ENCODE results near the gene PRDM5. TPM values are rescaled to one million over a fixed set of nuclear protein-coding genes. Genes with fewer than 3 reads are reported as not detected.

Gene PRDM5
- total and polyA plus RNA-seq, 9 of the 15 experiments (the other 6 are each of a cell fraction or from before 2014, with no cell fraction given): not detected

DNA sequence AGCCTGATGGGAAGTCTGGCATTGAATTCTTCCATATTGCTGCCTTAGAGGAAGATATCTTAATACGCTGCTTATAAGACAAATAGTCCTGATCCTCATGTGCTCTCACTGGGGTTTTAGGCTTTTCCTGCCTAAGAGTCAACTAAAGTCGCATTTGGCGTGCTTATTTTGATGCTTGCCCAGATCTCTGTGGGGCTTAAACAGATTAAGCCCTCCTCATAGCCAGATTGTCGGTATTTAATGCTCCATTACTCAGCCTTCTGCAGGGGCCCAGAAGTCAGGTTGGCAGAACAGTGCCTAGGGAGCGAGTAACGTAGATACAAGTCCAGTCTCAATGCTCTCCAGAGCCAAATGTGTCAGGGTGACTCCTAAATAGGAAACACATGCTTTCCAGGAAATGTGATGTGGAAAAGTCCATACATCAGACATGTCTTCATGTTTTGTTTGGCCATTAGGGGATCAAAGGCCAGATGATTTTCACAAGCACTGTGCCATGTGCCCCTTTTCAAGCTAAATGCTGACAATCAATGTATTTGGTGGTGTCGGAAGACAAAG lies 262.8 kb downstream of the PRDM5 start:
- H3K79me2 ChIP-seq (ENCODE audit: control insufficient read depth, insufficient read depth, low read length): no peaks in the 10 kb centered on the region
- ATAC-seq (no peak), DNase-seq (ENCODE audit: extremely low read depth in 1 of 4, low spot score in 3 of 4) (no peak), FAIRE-seq (no peak)
- H3K4me3 ChIP-seq: no peak overlapping the region
- no peaks in the 10 kb centered on the region for H3K9me3 ChIP-seq (replicated peaks; ENCODE audit: control insufficient read depth, insufficient read depth, low read depth, low read length)
- TF ChIP-seq ZNF561 (CRISPR knock-in tag; conservative IDR thresholded peaks at IDR 0.05) (no peak), ARNT (IDR thresholded peaks at IDR 0.05) (no peak), FOXA3 (CRISPR knock-in tag; conservative IDR thresholded peaks at IDR 0.05 in 1 of 2, IDR thresholded peaks at IDR 0.05 in 1 of 2) (no peak), ZNF780A (CRISPR knock-in tag; IDR thresholded peaks at IDR 0.05) (no peak), CBFA2T3 (IDR thresholded peaks at IDR 0.05) (no peak), GTF2E2 (tag; IDR thresholded peaks at IDR 0.05) (no peak)
- H3K9me1 ChIP-seq (ENCODE audit: control insufficient read depth, insufficient read depth, low read length): no peaks in the 10 kb centered on the region
- no peak overlapping the region for H3K27ac ChIP-seq (ENCODE audit: extremely low read depth, low read depth, low read length)
- WGBS (ENCODE audit: insufficient coverage, low coverage, missing lambda C conversion rate): 2% methylated on average over 7 of the region's 7 CpGs
- in situ Hi-C loops (cut with MboI) (no loop called here), intact Hi-C loops (cut with micrococcal nuclease) (no loop called here)
- POLR2A ChIA-PET: no interaction called here
- CTCF ChIA-PET (ENCODE audit: low intra/inter-chr PET ratio): no interaction called here
- BruUV-seq (replicated peaks): no TSS peak
- H3K4me1 ChIP-seq (replicated peaks in 1 of 2; ENCODE audit: control insufficient read depth in 2 of 2, insufficient read depth in 2 of 2, low read length in 2 of 2): no peaks in the 10 kb centered on the region
- H3K36me3 ChIP-seq (ENCODE audit: control insufficient read depth, insufficient read depth, low read length): no peaks in the 10 kb centered on the region
- H3K9ac ChIP-seq (ENCODE audit: insufficient read depth in 1 of 2, low read depth in 2 of 2, low read length in 2 of 2): no peak overlapping the region
- no peaks in the 10 kb centered on the region for H3K27me3 ChIP-seq (ENCODE audit: control insufficient read depth in 2 of 2, insufficient read depth in 2 of 2, low read length in 2 of 2)
- no peak overlapping the region for H2AFZ ChIP-seq (ENCODE audit: low read depth, low read length)
- H4K20me1 ChIP-seq (replicated peaks; ENCODE audit: control insufficient read depth, insufficient read depth, low read length): no peaks in the 10 kb centered on the region
- no peak overlapping the region for H3K4me2 ChIP-seq (ENCODE audit: insufficient read depth, low read length)

DNA sequence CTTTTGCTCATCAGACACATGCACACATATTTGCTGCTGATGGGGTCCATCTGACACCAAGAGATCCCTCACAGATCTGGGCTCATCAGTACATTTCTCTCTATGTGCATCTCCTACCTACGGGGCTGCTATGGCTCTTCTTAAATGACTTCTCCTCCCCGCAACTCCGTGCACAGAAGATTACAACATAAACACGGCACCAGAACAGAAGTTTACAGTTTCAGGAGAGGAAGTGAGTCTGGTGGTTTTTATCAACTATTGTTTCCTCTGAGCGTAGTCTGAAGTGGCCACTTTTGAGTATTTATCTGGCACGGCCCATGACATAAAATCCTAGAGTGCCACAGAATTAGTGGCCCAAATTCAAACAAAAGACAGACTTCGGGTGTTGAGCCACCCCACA lies 263.8 kb downstream of the PRDM5 start:
- H3K36me3 ChIP-seq (ENCODE audit: control insufficient read depth, insufficient read depth, low read length): no peaks in the 10 kb centered on the region
- H3K79me2 ChIP-seq (ENCODE audit: control insufficient read depth, insufficient read depth, low read length): no peaks in the 10 kb centered on the region
- H4K20me1 ChIP-seq (replicated peaks; ENCODE audit: control insufficient read depth, insufficient read depth, low read length): no peaks in the 10 kb centered on the region
- no peak overlapping the region for H3K9ac ChIP-seq (ENCODE audit: insufficient read depth in 1 of 2, low read depth in 2 of 2, low read length in 2 of 2)
- no peak overlapping the region for H3K4me3 ChIP-seq
- intact Hi-C loops (cut with micrococcal nuclease): no loop called here
- BruUV-seq (replicated peaks): no TSS peak
- H3K9me3 ChIP-seq (replicated peaks; ENCODE audit: control insufficient read depth, insufficient read depth, low read depth, low read length): no peaks in the 10 kb centered on the region
- 1% methylated on average over 7 of the region's 7 CpGs for WGBS (ENCODE audit: insufficient coverage, low coverage, missing lambda C conversion rate)
- POLR2A ChIA-PET: no interaction called here
- no peak for FAIRE-seq
- H3K27ac ChIP-seq (ENCODE audit: extremely low read depth, low read depth, low read length): no peak overlapping the region
- DNase-seq (ENCODE audit: extremely low read depth in 1 of 4, low spot score in 3 of 4): no peak
- H3K9me1 ChIP-seq (ENCODE audit: control insufficient read depth, insufficient read depth, low read length): no peaks in the 10 kb centered on the region
- H2AFZ ChIP-seq (ENCODE audit: low read depth, low read length): no peak overlapping the region
- in situ Hi-C loops (cut with MboI): no loop called here
- no peak overlapping the region for H3K4me2 ChIP-seq (ENCODE audit: insufficient read depth, low read length)
- no peaks in the 10 kb centered on the region for H3K27me3 ChIP-seq (ENCODE audit: control insufficient read depth in 2 of 2, insufficient read depth in 2 of 2, low read length in 2 of 2)
- ATAC-seq: no peak
- CTCF ChIA-PET (ENCODE audit: low intra/inter-chr PET ratio): no interaction called here
- no peaks in the 10 kb centered on the region for H3K4me1 ChIP-seq (replicated peaks in 1 of 2; ENCODE audit: control insufficient read depth in 2 of 2, insufficient read depth in 2 of 2, low read length in 2 of 2)
- no peak for TF ChIP-seq KLF13 (tag; IDR thresholded peaks at IDR 0.05; ENCODE audit: borderline replicate concordance, low read depth)
- no peak for TF ChIP-seq ZNF384 (IDR thresholded peaks at IDR 0.05; ENCODE audit: low read depth, low read length)
- TF ChIP-seq, protein P1, sequence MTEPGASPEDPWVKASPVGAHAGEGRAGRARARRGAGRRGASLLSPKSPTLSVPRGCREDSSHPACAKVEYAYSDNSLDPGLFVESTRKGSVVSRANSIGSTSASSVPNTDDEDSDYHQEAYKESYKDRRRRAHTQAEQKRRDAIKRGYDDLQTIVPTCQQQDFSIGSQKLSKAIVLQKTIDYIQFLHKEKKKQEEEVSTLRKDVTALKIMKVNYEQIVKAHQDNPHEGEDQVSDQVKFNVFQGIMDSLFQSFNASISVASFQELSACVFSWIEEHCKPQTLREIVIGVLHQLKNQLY (CRISPR knock-in tag; conservative IDR thresholded peaks at IDR 0.05): no peak
- TF ChIP-seq TEAD2 (tag; IDR thresholded peaks at IDR 0.05): no peak
- TF ChIP-seq, protein P2, sequence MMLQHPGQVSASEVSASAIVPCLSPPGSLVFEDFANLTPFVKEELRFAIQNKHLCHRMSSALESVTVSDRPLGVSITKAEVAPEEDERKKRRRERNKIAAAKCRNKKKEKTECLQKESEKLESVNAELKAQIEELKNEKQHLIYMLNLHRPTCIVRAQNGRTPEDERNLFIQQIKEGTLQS (IDR thresholded peaks at IDR 0.05): no peak
- TF ChIP-seq, protein P2 (CRISPR knock-in tag; conservative IDR thresholded peaks at IDR 0.05): no peak
- no peak for TF ChIP-seq TBL1XR1 (IDR thresholded peaks at IDR 0.05; ENCODE audit: low read length in 2 of 2)
- TF ChIP-seq TOE1 (IDR thresholded peaks at IDR 0.05; ENCODE audit: borderline replicate concordance): no peak
- no peak for TF ChIP-seq TOE1 (CRISPR knock-in tag; IDR thresholded peaks at IDR 0.05; ENCODE audit: borderline replicate concordance, low read depth)
- TF ChIP-seq DIDO1 (tag; IDR thresholded peaks at IDR 0.05; ENCODE audit: low read depth): no peak
